Omental fat pad (tissue), 4 donors: ENCODE data around the gene RAP2A. TPM values are rescaled to one million over a fixed set of nuclear protein-coding genes. Genes with fewer than 3 reads are reported as not detected.

Source experiments
- ATAC-seq: fragments of 150-250 bp; one replicate; pipeline ENCODE4 v1.9.1; 2016; ENCODE audit warnings: mild to moderate bottlenecking, moderate library complexity; ENCODE audit not compliant: low FRiP score
- DNase-seq: peaks from one replicate; pipeline ENCODE4 v3.0.0-alpha.2; 2019; ENCODE audit warnings: low spot score
- total RNA-seq, 4 donors: library from RNA; depleted of rRNA; stranded (reverse); fragments of >200 nt; gene quantifications; one replicate each; pipeline ENCODE4 v1.1.0, GENCODE V29; 2016
- TF ChIP-seq, protein P1 (sequence below), 3 donors: fragments of 450-650 bp; IDR thresholded peaks; one replicate each; pipeline ENCODE4 v1.5.1; 2016 to 2017; ENCODE audit warnings: antibody characterized with exemption in 3 of 3, mild to moderate bottlenecking in 3 of 3, moderate library complexity in 2 of 3

RAP2A gene
- total RNA-seq, 4 donors from 2014 or later, result 18.2 to 42.9 (median 29.6) TPM

DNA sequence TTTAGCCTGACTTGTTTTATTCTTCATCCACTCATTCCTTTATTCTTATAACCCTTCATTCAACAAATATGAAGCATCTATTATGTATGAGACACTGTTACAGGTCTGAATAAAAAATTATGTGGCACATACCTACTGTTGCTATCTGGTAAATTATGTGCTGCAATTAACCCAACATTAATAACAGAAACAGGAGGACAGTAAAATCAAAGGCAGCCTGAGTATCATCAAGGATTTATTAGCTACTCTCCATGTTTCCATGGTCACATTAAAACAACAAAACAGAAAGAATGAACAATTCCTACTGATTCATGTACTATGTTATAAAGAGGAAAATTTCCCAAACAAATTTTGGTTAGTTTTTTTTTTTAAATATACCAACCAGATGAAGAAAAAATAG lies 43.9 kb downstream of the RAP2A start:
- ATAC-seq, result peak; percentile 76
- TF ChIP-seq, protein P1, sequence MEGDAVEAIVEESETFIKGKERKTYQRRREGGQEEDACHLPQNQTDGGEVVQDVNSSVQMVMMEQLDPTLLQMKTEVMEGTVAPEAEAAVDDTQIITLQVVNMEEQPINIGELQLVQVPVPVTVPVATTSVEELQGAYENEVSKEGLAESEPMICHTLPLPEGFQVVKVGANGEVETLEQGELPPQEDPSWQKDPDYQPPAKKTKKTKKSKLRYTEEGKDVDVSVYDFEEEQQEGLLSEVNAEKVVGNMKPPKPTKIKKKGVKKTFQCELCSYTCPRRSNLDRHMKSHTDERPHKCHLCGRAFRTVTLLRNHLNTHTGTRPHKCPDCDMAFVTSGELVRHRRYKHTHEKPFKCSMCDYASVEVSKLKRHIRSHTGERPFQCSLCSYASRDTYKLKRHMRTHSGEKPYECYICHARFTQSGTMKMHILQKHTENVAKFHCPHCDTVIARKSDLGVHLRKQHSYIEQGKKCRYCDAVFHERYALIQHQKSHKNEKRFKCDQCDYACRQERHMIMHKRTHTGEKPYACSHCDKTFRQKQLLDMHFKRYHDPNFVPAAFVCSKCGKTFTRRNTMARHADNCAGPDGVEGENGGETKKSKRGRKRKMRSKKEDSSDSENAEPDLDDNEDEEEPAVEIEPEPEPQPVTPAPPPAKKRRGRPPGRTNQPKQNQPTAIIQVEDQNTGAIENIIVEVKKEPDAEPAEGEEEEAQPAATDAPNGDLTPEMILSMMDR (IDR thresholded peaks at IDR 0.05), result no peak
- no peak for DNase-seq

DNA sequence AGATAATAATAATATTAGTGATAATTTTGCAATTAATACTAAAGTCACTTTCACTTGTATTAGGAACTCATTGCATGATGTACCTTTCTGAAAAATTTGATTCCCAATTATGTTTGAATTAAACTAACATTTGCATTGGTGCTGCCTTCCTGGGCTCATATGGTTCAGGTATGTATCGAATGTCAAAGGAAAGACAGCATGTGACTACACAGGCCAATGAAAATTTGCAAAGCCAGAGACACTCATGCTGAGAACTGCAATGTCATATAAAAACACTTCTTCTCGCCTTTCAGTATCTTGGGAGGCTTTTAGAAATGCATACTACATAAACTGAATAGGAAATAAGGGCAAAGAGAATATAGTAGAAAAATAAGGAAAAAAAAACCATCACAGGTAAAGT lies 44.3 kb downstream of the RAP2A start:
- DNase-seq, result no peak
- no peak for ATAC-seq
- TF ChIP-seq, protein P1 (IDR thresholded peaks at IDR 0.05), result no peak

DNA sequence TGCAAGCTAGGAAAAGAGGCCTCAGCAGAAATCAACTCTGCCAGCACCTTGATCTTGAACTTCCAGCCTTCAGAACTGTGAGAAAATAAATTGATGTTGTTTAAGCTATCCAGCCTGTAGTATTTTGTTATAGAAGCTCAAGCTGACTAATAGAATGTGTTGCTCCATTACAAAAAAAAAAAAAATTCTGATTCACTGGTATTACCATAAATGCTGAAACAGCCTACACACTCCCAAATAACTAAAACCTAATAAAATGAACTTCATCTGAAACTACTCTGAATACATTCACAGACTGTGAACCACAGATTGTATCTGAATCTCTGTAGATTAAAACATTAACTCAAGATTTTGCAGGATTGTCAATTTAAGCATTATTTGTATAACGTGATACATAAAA lies 49.5 kb downstream of the RAP2A start:
- ATAC-seq, result no peak
- DNase-seq, result no peak
- TF ChIP-seq, protein P1 (IDR thresholded peaks at IDR 0.05), result no peak

DNA sequence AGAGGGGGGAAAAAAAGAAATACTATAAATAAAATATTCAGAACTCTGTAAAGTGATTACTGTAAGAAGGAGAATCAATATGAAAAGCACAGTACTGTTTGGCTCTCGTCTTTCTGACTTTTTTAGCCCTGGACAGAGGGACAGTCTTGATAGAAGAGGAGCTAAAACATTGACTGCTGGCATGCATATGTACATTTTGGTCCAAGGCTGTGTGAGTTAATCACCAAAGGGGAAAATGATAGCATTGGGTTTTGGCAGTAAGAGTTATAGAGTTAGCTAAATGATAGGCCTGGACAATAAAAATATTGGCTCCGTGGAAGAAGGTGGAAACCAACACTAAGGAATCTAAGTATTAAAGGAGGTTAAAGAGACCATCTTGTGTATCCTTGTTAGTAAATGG lies 50.3 kb downstream of the RAP2A start:
- TF ChIP-seq, protein P1 (IDR thresholded peaks at IDR 0.05), result no peak

DNA sequence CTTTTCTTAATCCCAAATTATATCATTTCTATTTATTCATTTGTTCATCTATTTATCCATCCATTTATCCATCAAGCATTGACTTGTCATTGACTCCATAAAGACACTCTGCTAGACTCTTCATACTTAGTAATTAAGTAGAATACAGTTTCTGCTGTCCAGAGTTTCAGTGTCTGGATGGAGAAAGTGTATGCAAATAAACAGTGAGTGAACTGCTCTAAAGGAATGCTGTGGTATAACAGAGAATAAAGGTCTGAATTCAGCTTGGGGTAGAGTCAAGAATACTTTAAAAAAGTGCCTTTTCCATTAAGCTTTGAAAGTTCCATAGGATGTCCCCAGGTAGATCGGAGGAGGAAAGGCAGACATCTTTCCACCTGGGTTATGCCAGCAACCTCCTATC lies 51.4 kb downstream of the RAP2A start:
- TF ChIP-seq, protein P1 (IDR thresholded peaks at IDR 0.05), result no peak
- DNase-seq, result no peak
- ATAC-seq, result no peak

More for the DNA sequence above, 50.3 kb downstream of the RAP2A start:
- DNase-seq (no peak), ATAC-seq (no peak)

DNA sequence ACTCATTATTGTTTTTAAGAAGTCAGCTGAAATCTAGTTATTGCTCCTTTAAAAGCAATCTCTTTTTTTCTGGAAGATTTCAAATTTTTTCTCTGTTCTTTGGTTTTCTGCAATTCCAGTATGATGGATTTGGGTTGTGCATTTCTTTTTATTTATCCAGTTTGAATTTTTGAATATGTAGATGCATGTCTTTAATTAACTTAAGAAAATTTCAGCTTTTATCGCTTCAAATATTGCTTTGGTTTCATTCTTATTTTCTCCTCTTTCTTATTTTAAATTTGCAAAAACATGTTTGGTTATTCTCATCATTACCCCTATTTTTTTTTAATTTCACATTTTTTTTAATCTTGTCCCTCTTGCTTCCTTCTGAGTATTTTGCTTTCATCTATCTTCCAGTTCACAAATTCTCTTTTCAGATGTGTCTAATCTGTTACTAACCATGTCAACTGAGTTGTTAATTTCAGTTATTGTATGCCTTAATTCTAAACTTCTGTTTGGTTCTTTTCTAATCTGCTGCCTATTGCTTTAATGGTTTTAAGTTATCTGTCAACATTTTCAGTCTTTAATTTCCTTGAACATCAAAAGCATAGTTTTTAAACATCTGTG lies 56.8 kb downstream of the RAP2A start:
- no peak for ATAC-seq
- no peak for DNase-seq
- TF ChIP-seq, protein P1 (IDR thresholded peaks at IDR 0.05), result no peak

DNA sequence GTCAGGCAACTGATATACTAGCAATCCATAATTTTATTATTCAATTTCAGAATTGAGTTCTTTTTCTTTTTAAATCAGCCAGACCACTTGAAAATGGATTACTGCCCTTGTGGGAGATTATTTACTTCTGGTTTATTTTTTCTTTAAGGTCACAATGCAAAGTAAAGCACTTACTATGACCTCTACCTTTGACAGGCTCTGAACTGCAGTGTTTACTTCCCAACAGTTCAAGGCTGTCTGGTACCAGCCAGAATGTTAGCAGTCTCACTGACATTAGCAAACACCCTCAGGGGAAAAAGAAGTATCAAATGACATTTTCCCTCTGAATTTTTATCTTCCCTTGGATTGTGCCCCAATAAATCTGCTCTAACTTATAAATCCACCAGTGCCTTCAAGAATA lies 57.5 kb downstream of the RAP2A start:
- DNase-seq (no peak), ATAC-seq (no peak)
- TF ChIP-seq, protein P1 (IDR thresholded peaks at IDR 0.05), result no peak
